A549 (cell line): ENCODE measurements around the gene TMEM91. TPM values are rescaled to one million over a fixed set of nuclear protein-coding genes. Genes with fewer than 3 reads are reported as not detected.

Experiments
- ATAC-seq, 2 experiments: fragments of 200-7000 bp in 1 of 2; fragments of >200 bp in 1 of 2; cut with Nextera tagmentation in 1 of 2; cut with Tn5 transposase in 1 of 2; 3 replicates each; pipeline versions ENCODE4 v1.8.0 to v1.9.1; 2018 to 2020; ENCODE audit warnings: mild to moderate bottlenecking in 1 of 2, moderate library complexity in 1 of 2
- CTCF ChIA-PET: fragments of 300-600 bp; sonication (Branson Sonifier 250); formaldehyde crosslinking; extraction: SDS; loops from one replicate; lab custom pipeline; 2021; ENCODE audit warnings: antibody characterized with exemption, inconsistent platforms; lab: Yijun Ruan, JAX
- POLR2A ChIA-PET: fragments of 350-600 bp; formaldehyde crosslinking; extraction: SDS; loops from one replicate; lab custom pipeline; 2021; ENCODE audit warnings: antibody characterized with exemption, inconsistent platforms; lab: Yijun Ruan, JAX
- DNase-seq, 2 experiments: peaks; one replicate each; pipeline versions ENCODE4 v3.0.0 to v3.0.0-alpha.2; 2011 to 2016; ENCODE audit warnings: low read depth in 1 of 2, low spot score in 1 of 2
- FAIRE-seq: peaks from 2 replicates; lab custom pipeline; 2011; peaks lifted over from hg19 to GRCh38; lab: Jason Lieb, UNC
- H3K27ac ChIP-seq, 2 experiments: fragments of >200 bp; sonication (Bioruptor Twin); formaldehyde crosslinking; 3 replicates each; pipeline ENCODE4 v1.5.1; 2016 to 2017
- H3K4me1 ChIP-seq: fragments of >200 bp; sonication (Bioruptor Twin); formaldehyde crosslinking; 3 replicates; pipeline ENCODE4 v1.6.1; 2016
- H3K4me2 ChIP-seq: fragments of >200 bp; sonication (Bioruptor Twin); formaldehyde crosslinking; 3 replicates; pipeline ENCODE4 v1.6.1; 2016
- H3K4me3 ChIP-seq: fragments of >200 bp; sonication (Bioruptor Twin); formaldehyde crosslinking; 3 replicates; pipeline ENCODE4 v1.5.1; 2016
- H3K9me3 ChIP-seq: fragments of >200 bp; sonication (Bioruptor Twin); formaldehyde crosslinking; 3 replicates; pipeline ENCODE4 v1.6.1; 2016
- BHLHE40 ChIP-seq: IDR thresholded peaks from 2 replicates; pipeline ENCODE4 v1.6.1; 2012; ENCODE audit warnings: low read depth, low read length, inconsistent platforms
- CBX2 ChIP-seq: fragments of 200-600 bp; sonication (generic); IDR thresholded peaks from 2 replicates; pipeline ENCODE4 v1.6.1; 2016; ENCODE audit warnings: low read depth, mild to moderate bottlenecking, borderline replicate concordance
- CHD4 ChIP-seq: fragments of 200-600 bp; sonication (generic); IDR thresholded peaks from 2 replicates; pipeline ENCODE4 v1.6.1; 2016; ENCODE audit warnings: antibody characterized with exemption, mild to moderate bottlenecking, borderline replicate concordance
- EHMT2 ChIP-seq: fragments of 200-600 bp; sonication (generic); IDR thresholded peaks from 2 replicates; pipeline ENCODE4 v1.6.1; 2016; ENCODE audit warnings: antibody characterized with exemption, low read depth, mild to moderate bottlenecking, moderate library complexity
- EP300 ChIP-seq, 2 experiments: fragments of >200 bp; sonication (Bioruptor Twin); formaldehyde crosslinking; IDR thresholded peaks; 2 replicates in 1 of 2; 3 replicates in 1 of 2; pipeline ENCODE4 v1.6.1; 2016 to 2017
- FOSB ChIP-seq: fragments of 250-450 bp; sonication (Bioruptor Pico); IDR thresholded peaks from 2 replicates; pipeline ENCODE4 v1.5.0; 2020; ENCODE audit warnings: mild to moderate bottlenecking, moderate library complexity
- HEYL ChIP-seq: fragments of 250-450 bp; sonication (Bioruptor Pico); IDR thresholded peaks from 2 replicates; pipeline ENCODE4 v1.8.0; 2021; ENCODE audit warnings: mild to moderate bottlenecking, moderate library complexity
- HOXB13 ChIP-seq: fragments of 250-450 bp; sonication (Bioruptor Pico); IDR thresholded peaks from 2 replicates; pipeline ENCODE4 v1.5.0; 2020; ENCODE audit warnings: low read depth, mild to moderate bottlenecking, moderate library complexity
- HOXB5 ChIP-seq: fragments of 250-450 bp; sonication (Bioruptor Pico); IDR thresholded peaks from 2 replicates; pipeline ENCODE4 v1.5.0; 2020; ENCODE audit warnings: mild to moderate bottlenecking, moderate library complexity
- JUN ChIP-seq, 2 experiments: fragments of >200 bp; sonication (Bioruptor Twin); formaldehyde crosslinking; IDR thresholded peaks; 2 replicates in 1 of 2; 3 replicates in 1 of 2; pipeline ENCODE4 v1.6.1; 2016 to 2017
- JUNB ChIP-seq: fragments of >200 bp; sonication (Bioruptor Twin); formaldehyde crosslinking; IDR thresholded peaks from 2 replicates; pipeline ENCODE4 v1.6.1; 2016
- KDM1A ChIP-seq: fragments of 200-600 bp; sonication (generic); IDR thresholded peaks from 2 replicates; pipeline ENCODE4 v1.6.1; 2016; ENCODE audit warnings: low read depth, mild to moderate bottlenecking
- MYC ChIP-seq: IDR thresholded peaks from 2 replicates; pipeline ENCODE4 v1.6.1; 2012; ENCODE audit warnings: mild to moderate bottlenecking, inconsistent platforms, low read length, improper control_type of control experiment, borderline replicate concordance
- PHF8 ChIP-seq: fragments of 200-600 bp; sonication (generic); IDR thresholded peaks from 2 replicates; pipeline ENCODE4 v1.6.1; 2016; ENCODE audit warnings: low read depth, mild to moderate bottlenecking, antibody characterized with exemption, moderate library complexity, borderline replicate concordance
- POLR2A ChIP-seq: IDR thresholded peaks from 2 replicates; pipeline ENCODE4 v1.6.1; 2012; ENCODE audit warnings: mild to moderate bottlenecking, low read length
- RAD21 ChIP-seq, 2 experiments: fragments of >200 bp in 1 of 2; sonication (Bioruptor Twin) in 1 of 2; formaldehyde crosslinking in 1 of 2; IDR thresholded peaks in 1 of 2; conservative IDR thresholded peaks in 1 of 2; 2 replicates in 1 of 2; 3 replicates in 1 of 2; pipeline ENCODE4 v1.6.1; 2012 to 2018; ENCODE audit warnings: inconsistent platforms in 1 of 2
- RARB ChIP-seq: fragments of 250-450 bp; sonication (Bioruptor Pico); IDR thresholded peaks from 2 replicates; pipeline ENCODE4 v1.8.0; 2021; ENCODE audit warnings: mild to moderate bottlenecking, moderate library complexity
- SREBF2 ChIP-seq: fragments of 450-650 bp; IDR thresholded peaks from 2 replicates; pipeline ENCODE4 v1.6.1; 2014; ENCODE audit warnings: mild to moderate bottlenecking, moderate library complexity
- TFCP2L1 ChIP-seq: fragments of 250-450 bp; sonication (Bioruptor Pico); IDR thresholded peaks from 2 replicates; pipeline ENCODE4 v1.5.0; 2021; ENCODE audit warnings: mild to moderate bottlenecking
- TP53 ChIP-seq: fragments of 250-450 bp; sonication (Bioruptor Pico); IDR thresholded peaks from 2 replicates; pipeline ENCODE4 v1.5.0; 2021; ENCODE audit warnings: mild to moderate bottlenecking, moderate library complexity
- ZC3H11A ChIP-seq: fragments of 450-650 bp; IDR thresholded peaks from 2 replicates; pipeline ENCODE4 v1.6.1; 2014; ENCODE audit warnings: antibody characterized with exemption, mild to moderate bottlenecking
- ZFP36 ChIP-seq: fragments of 450-650 bp; IDR thresholded peaks from 2 replicates; pipeline ENCODE4 v1.6.1; 2014; ENCODE audit warnings: borderline replicate concordance; ENCODE audit not compliant: partially characterized antibody
- WGBS: methylation state at CpG from one replicate; pipeline ENCODE4 v1.1.6; 2017; ENCODE audit errors: missing lambda C conversion rate; 5-methylcytosine and 5-hydroxymethylcytosine counted together
- polyA plus RNA-seq, 4 experiments: library from polyadenylated mRNA; depleted of rRNA in 3 of 4; stranded (reverse); fragments of >200 nt; fragmentation: RNase III in 1 of 4; extraction: RNeasy Plus Mini Kit Qiagen cat#74134 plus additional on column Dnase treatment in 1 of 4; gene quantifications; 2 replicates in 3 of 4; 3 replicates in 1 of 4; pipeline ENCODE4 v1.2.3, GENCODE V29; 2011 to 2017
- TF ChIP-seq, protein P1 (sequence below): IDR thresholded peaks from 2 replicates; pipeline ENCODE4 v1.6.1; 2012
- TF ChIP-seq, protein P2 (sequence below): fragments of 450-650 bp; IDR thresholded peaks from 2 replicates; pipeline ENCODE4 v1.6.1; 2014; ENCODE audit warnings: antibody characterized with exemption
- TF ChIP-seq, protein P3 (sequence below): fragments of 150-350 bp; IDR thresholded peaks from 2 replicates; pipeline ENCODE4 v1.6.1; 2014; ENCODE audit warnings: low read depth, mild to moderate bottlenecking, low read length
- TF ChIP-seq, protein P4 (sequence below): fragments of >200 bp; sonication (Bioruptor Twin); formaldehyde crosslinking; IDR thresholded peaks from 2 replicates; pipeline ENCODE4 v1.6.1; 2016
- TF ChIP-seq, protein P5 (sequence below): fragments of 250-450 bp; sonication (Bioruptor Pico); IDR thresholded peaks from 2 replicates; pipeline ENCODE4 v1.5.0; 2020; ENCODE audit warnings: low read depth, mild to moderate bottlenecking, moderate library complexity
- TF ChIP-seq, protein P6 (sequence below): fragments of 200-600 bp; sonication (generic); IDR thresholded peaks from 2 replicates; pipeline ENCODE4 v1.6.1; 2016; ENCODE audit warnings: antibody characterized with exemption, mild to moderate bottlenecking, moderate library complexity

The TMEM91 gene
- polyA plus RNA-seq, 2 of the 4 experiments (the other 2 are of a cell fraction), result 4.0 to 5.2 TPM

DNA sequence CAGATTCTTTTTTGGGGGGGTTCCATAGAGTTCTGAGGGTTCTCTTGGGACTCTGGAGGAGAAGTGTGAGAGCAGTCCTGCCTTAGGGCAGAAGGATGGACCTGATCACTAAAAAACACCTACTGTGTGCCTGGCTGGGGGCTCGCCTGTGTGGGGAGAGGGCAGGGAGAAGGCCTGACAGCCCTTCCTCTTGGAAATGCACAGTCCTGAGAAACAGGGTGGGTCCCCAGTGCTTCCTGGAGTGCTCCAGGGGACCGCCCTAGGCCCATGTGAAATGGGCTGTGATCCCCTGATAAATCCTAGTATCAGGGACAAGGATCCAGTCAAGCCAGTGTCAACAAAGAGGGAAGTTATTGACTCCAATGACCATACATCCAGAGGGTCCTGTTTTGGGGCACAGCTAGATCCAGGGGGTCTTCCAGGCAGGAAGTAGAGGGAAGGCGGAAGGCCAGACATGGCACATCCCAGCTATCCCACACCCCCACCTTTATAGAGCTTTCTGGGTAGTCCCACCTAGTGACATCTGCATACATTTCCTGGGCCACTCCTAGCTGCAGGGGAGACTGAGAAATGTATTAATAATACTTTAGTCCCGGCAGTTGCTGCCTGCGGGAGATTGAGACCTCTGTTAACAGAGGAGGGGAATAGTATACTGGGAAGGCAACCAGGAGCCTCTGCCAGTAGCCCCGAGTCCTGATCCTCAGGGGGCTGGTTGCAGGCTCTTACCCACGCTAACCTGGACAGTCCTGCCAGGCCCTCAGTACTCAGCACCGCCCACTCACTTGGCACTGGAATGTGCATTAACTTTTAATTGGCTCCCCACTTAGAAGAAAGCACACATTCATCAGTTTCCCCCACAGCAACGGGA is 35.0 kb downstream of the TMEM91 start:
- ChIA-PET POLR2A (no interaction called here), CTCF (interaction anchor here (0.6 to 2.2 kb wide), 3 partner anchors 20 to 131 kb away, joined by 3 to 8 read pairs (median 7); partner anchors contain the start of gene DMAC2)
- H3K9me3 ChIP-seq, result no peaks in the 10 kb centered on the region
- no peak for TF ChIP-seq RAD21 (conservative IDR thresholded peaks at IDR 0.05 in 1 of 2, IDR thresholded peaks at IDR 0.05 in 1 of 2)
- TF ChIP-seq JUNB, result no peak
- TF ChIP-seq, protein P1, sequence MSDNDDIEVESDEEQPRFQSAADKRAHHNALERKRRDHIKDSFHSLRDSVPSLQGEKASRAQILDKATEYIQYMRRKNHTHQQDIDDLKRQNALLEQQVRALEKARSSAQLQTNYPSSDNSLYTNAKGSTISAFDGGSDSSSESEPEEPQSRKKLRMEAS, result no peak
- TF ChIP-seq POLR2A, result no peak
- no peak for TF ChIP-seq JUN (IDR thresholded peaks at IDR 0.05)
- no peak for TF ChIP-seq EP300 (IDR thresholded peaks at IDR 0.05)
- no peak for TF ChIP-seq CHD4
- no peak for TF ChIP-seq PHF8
- no peak for TF ChIP-seq CBX2
- TF ChIP-seq HOXB5, result no peak
- TF ChIP-seq TP53 (CRISPR knock-in tag), result no peak
- TF ChIP-seq EHMT2, result no peak
- TF ChIP-seq ZFP36, result no peak
- TF ChIP-seq, protein P2, sequence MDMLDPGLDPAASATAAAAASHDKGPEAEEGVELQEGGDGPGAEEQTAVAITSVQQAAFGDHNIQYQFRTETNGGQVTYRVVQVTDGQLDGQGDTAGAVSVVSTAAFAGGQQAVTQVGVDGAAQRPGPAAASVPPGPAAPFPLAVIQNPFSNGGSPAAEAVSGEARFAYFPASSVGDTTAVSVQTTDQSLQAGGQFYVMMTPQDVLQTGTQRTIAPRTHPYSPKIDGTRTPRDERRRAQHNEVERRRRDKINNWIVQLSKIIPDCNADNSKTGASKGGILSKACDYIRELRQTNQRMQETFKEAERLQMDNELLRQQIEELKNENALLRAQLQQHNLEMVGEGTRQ, result no peak
- TF ChIP-seq MYC, result no peak
- TF ChIP-seq RARB (CRISPR knock-in tag), result no peak
- TF ChIP-seq, protein P3, sequence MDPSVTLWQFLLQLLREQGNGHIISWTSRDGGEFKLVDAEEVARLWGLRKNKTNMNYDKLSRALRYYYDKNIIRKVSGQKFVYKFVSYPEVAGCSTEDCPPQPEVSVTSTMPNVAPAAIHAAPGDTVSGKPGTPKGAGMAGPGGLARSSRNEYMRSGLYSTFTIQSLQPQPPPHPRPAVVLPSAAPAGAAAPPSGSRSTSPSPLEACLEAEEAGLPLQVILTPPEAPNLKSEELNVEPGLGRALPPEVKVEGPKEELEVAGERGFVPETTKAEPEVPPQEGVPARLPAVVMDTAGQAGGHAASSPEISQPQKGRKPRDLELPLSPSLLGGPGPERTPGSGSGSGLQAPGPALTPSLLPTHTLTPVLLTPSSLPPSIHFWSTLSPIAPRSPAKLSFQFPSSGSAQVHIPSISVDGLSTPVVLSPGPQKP, result no peak
- no peak for TF ChIP-seq KDM1A
- TF ChIP-seq, protein P4, sequence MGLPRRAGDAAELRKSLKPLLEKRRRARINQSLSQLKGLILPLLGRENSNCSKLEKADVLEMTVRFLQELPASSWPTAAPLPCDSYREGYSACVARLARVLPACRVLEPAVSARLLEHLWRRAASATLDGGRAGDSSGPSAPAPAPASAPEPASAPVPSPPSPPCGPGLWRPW, result no peak
- ATAC-seq, result no peak
- 69% methylated on average over 9 of the region's 9 CpGs for WGBS
- no peak overlapping the region for H3K27ac ChIP-seq
- H3K4me3 ChIP-seq, result no peak overlapping the region
- H3K4me2 ChIP-seq, result no peak overlapping the region
- H3K4me1 ChIP-seq, result peaks cover 12% of the 10 kb centered on the region
- no peak for DNase-seq
- no peak for FAIRE-seq

DNA sequence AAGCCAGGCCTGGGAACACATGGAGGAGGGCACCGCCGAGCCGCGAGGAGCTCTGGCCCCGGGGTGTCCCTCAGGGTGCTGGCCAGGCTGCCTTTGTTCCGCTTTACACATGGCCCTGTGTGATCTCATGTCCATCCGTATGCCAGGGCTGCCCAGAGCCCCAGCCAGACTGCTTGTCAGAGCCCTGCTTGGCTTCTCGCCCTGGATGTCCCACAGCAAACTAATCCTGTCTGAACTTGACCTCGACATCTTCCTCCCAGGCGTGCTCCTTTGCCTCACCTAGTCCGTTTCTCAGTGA is 35.6 kb downstream of the TMEM91 start:
- Histone ChIP-seq H3K4me1 (peaks cover 12% of the 10 kb centered on the region), H3K4me2 (no peak overlapping the region), H3K27ac (no peak overlapping the region), H3K4me3 (no peak overlapping the region), H3K9me3 (no peaks in the 10 kb centered on the region)
- DNase-seq (no peak), ATAC-seq (no peak; a peak in 1 of 6 replicates), FAIRE-seq (no peak)
- TF ChIP-seq ZC3H11A (no peak), HEYL (CRISPR knock-in tag) (no peak), BHLHE40 (no peak), FOSB (no peak), HOXB13 (CRISPR knock-in tag) (no peak), SREBF2 (no peak), TFCP2L1 (CRISPR knock-in tag) (no peak), EP300 (IDR thresholded peaks at IDR 0.05) (no peak), KDM1A (no peak)
- TF ChIP-seq, protein P4, result no peak
- TF ChIP-seq, protein P5, sequence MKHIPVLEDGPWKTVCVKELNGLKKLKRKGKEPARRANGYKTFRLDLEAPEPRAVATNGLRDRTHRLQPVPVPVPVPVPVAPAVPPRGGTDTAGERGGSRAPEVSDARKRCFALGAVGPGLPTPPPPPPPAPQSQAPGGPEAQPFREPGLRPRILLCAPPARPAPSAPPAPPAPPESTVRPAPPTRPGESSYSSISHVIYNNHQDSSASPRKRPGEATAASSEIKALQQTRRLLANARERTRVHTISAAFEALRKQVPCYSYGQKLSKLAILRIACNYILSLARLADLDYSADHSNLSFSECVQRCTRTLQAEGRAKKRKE (CRISPR knock-in tag), result no peak
- TF ChIP-seq, protein P3, result no peak
- TF ChIP-seq, protein P6, sequence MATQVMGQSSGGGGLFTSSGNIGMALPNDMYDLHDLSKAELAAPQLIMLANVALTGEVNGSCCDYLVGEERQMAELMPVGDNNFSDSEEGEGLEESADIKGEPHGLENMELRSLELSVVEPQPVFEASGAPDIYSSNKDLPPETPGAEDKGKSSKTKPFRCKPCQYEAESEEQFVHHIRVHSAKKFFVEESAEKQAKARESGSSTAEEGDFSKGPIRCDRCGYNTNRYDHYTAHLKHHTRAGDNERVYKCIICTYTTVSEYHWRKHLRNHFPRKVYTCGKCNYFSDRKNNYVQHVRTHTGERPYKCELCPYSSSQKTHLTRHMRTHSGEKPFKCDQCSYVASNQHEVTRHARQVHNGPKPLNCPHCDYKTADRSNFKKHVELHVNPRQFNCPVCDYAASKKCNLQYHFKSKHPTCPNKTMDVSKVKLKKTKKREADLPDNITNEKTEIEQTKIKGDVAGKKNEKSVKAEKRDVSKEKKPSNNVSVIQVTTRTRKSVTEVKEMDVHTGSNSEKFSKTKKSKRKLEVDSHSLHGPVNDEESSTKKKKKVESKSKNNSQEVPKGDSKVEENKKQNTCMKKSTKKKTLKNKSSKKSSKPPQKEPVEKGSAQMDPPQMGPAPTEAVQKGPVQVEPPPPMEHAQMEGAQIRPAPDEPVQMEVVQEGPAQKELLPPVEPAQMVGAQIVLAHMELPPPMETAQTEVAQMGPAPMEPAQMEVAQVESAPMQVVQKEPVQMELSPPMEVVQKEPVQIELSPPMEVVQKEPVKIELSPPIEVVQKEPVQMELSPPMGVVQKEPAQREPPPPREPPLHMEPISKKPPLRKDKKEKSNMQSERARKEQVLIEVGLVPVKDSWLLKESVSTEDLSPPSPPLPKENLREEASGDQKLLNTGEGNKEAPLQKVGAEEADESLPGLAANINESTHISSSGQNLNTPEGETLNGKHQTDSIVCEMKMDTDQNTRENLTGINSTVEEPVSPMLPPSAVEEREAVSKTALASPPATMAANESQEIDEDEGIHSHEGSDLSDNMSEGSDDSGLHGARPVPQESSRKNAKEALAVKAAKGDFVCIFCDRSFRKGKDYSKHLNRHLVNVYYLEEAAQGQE, result no peak
- ChIA-PET CTCF (interaction anchor here (0.6 to 2.2 kb wide), 5 partner anchors 18 to 131 kb away, joined by 3 to 8 read pairs (median 3); partner anchors contain the start of gene DMAC2), POLR2A (no interaction called here)
- 78% methylated on average over 11 of the region's 11 CpGs for WGBS
